Stimulated activated naive B cell treated with anti-CD40 and anti-IgM and Interleukin-4, amounts not matched to agents 10 μg/mL and 1 μg/mL and 100 μg/mL, for 72 hours (primary cell): ENCODE results near the gene CXCR6.
A peak's percentile ranks its signal among the peaks of the same experiment; 100 is the strongest.

ENCODE experiments used
- ATAC-seq, 2 donors: fragments of 150-1000 bp; cut with Tn5 transposase; replicated peaks; 2 replicates each; pipeline ENCODE4 v1.10.0; 2021; ENCODE audit warnings: moderate library complexity in 1 of 2
- DNase-seq: peaks from one replicate; pipeline ENCODE4 v3.0.0; 2021
- H3K27ac Mint-ChIP-seq: one replicate; pipeline ENCODE4 v1.8.0; 2022; ENCODE audit warnings: mild to moderate bottlenecking, mixed read lengths
- H3K27me3 Mint-ChIP-seq, 2 donors: one replicate each; pipeline ENCODE4 v1.8.0; 2022; ENCODE audit warnings: mixed read lengths in 2 of 2
- H3K36me3 Mint-ChIP-seq, 2 donors: one replicate each; pipeline ENCODE4 v1.8.0; 2022; ENCODE audit warnings: mixed read lengths in 2 of 2, mild to moderate bottlenecking in 1 of 2
- H3K4me1 Mint-ChIP-seq, 2 donors: one replicate each; pipeline ENCODE4 v1.8.0; 2022; ENCODE audit warnings: mixed read lengths in 2 of 2, mild to moderate bottlenecking in 1 of 2
- H3K4me3 Mint-ChIP-seq, 2 donors: one replicate each; pipeline ENCODE4 v1.8.0; 2022; ENCODE audit warnings: mild to moderate bottlenecking in 2 of 2, mixed read lengths in 2 of 2, moderate library complexity in 1 of 2
- H3K9me3 Mint-ChIP-seq, 2 donors: one replicate each; pipeline ENCODE4 v1.8.0; 2022; ENCODE audit warnings: mixed read lengths in 2 of 2, mild to moderate bottlenecking in 1 of 2

Gene CXCR6

DNA sequence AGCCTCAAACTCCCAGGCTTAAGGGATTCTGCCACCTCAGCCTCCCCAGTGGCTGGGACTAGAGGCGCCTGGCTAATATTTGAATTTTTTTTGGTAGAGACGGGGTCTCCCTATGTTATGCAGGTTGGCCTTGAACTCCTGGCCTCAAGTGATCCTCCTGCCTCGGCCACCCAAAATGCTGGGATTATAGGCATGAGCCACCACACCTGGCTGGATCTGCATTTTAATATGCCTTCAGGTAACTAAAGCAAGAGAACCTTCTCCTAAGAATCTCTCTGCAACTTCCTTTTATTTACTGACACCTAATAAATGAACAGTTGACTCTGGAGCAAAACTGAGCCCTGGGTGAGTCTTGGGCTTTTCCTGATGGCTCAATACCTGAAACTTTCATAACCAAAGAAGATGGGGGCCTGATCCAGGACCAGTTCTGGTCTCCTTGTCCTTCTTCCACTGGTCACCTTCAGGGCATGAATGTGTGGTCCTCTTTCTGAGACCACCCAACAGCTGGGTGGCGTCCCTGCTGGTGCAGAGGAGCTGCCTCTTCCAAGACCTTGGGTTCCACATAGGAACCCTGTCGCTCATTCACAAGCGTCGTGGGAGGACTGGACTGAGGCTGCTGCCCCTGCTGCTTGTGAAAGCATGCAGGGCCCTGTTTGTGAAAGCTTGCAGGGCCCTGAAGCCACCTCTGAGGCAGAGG lies 28.8 kb upstream of the CXCR6 start:
- Mint-ChIP-seq H3K27ac (no peak overlapping the region), H3K27me3 (no peaks in the 10 kb centered on the region), H3K36me3 (peaks cover 15 to 21% of the 10 kb centered on the region in 2 donors), H3K9me3 (no peaks in the 10 kb centered on the region), H3K4me3 (no peak overlapping the region), H3K4me1 (peaks cover 28 to 35% of the 10 kb centered on the region in 2 donors)
- DNase-seq = no peak
- ATAC-seq = no peak

DNA sequence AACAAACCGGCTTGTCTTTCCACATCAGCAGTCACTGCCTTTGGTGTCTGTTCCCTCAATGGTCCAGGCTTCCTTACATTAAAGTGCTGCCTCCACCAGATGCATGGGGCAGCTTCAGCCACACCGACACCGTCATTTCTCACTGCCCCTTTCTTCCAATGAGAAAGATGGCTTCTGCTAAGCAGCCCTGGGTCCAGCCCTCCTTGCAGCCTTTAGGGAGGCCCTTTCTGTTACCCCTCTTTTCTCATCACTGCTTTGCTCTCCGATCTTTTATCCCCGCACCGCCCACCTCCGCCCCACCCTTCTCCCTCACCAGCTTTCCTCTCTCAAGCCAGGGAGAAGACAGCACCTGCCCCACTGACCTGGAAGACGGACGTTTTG lies 28.2 kb upstream of the CXCR6 start:
- DNase-seq = no peak
- Mint-ChIP-seq H3K27me3 (no peaks in the 10 kb centered on the region), H3K36me3 (peaks cover 12 to 20% of the 10 kb centered on the region in 2 donors), H3K27ac (no peak overlapping the region), H3K9me3 (no peaks in the 10 kb centered on the region), H3K4me1 (peaks cover 23 to 30% of the 10 kb centered on the region in 2 donors), H3K4me3 (no peak overlapping the region)
- no peak for ATAC-seq

DNA sequence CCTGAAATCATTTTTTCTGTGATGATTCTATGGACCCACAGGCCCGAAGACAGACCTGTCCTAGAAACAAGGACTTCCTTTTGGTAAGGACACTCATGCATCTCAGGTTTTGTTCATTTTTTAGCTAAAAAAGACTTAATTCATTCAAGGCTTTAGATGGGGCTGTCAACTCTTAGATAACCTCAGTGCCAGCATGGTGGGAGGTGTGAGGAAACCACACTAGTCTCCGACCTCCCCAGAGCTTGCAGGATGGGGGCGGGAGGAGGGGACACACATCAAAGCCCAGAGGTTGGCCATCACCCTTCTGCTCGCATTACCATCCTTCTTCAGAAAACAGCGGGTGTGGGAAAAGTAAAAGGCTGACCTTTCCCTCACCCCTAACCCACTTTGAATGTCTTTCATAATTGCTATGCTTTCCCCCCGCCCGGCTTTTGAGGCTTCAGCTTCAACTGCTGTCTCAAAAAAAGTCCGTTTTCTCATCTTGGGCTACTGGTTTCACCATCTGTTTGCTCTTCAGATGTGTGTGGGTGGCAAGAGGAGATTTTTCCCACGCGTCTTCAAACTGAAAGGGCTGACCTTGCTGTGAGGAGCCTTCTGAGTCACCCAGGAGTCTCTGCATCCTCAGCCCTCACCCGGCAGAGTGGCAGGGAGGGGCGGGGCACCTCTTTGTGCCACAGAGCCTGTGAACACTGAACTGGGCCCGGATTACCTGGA lies 27.6 kb upstream of the CXCR6 start:
- ATAC-seq (peak; percentile 95), DNase-seq (peak; percentile 79)
- Mint-ChIP-seq H3K4me1 (peaks cover 19 to 25% of the 10 kb centered on the region in 2 donors), H3K27ac (peak overlapping the region; percentile 57), H3K36me3 (peaks cover 11 to 22% of the 10 kb centered on the region in 2 donors), H3K4me3 (peak overlapping the region; percentile 37 to 44), H3K27me3 (no peaks in the 10 kb centered on the region), H3K9me3 (no peaks in the 10 kb centered on the region)

DNA sequence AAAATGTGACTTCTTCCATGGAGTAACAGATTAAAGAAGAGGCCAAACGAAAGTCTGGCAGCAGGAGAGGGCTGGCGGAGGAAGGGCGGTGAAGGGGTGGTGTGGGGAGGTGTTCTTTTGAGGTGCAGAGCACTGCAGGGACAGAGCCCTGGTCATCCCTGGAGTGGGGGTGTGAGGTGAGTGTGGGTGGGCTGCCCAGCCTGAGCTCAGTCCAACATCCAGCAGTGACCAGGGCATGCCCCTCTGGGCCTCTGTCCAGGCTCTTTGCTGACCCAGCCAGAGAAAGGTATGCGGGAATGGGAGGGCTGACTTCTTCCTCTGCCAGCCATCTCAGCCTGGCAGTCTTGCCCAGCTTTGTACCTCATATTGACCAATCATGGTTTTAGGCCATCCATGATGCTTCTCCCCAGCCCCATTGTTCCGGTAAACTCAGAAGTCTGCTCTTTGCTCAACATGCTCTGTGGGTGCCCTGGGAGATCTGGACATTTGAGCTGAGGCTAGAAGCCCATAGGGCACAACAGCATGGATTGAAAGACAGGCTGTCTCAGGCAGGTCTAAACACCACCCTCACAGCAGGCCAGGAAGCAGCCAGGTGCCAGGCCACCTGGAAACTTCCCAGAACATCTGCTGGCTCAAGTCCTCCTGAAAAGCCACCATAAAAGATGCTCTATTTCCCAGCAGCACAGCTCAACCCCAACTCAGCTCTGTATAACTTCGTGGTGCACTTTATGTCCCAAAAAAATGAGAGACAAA lies 25.9 kb upstream of the CXCR6 start:
- no peak overlapping the region for H3K4me3 Mint-ChIP-seq
- H3K36me3 Mint-ChIP-seq = peaks cover 21 to 37% of the 10 kb centered on the region in 2 donors
- no peaks in the 10 kb centered on the region for H3K9me3 Mint-ChIP-seq
- DNase-seq = no peak
- no peak overlapping the region for H3K27ac Mint-ChIP-seq
- ATAC-seq = no peak
- no peaks in the 10 kb centered on the region for H3K27me3 Mint-ChIP-seq
- H3K4me1 Mint-ChIP-seq = peaks cover 19 to 25% of the 10 kb centered on the region in 2 donors

DNA sequence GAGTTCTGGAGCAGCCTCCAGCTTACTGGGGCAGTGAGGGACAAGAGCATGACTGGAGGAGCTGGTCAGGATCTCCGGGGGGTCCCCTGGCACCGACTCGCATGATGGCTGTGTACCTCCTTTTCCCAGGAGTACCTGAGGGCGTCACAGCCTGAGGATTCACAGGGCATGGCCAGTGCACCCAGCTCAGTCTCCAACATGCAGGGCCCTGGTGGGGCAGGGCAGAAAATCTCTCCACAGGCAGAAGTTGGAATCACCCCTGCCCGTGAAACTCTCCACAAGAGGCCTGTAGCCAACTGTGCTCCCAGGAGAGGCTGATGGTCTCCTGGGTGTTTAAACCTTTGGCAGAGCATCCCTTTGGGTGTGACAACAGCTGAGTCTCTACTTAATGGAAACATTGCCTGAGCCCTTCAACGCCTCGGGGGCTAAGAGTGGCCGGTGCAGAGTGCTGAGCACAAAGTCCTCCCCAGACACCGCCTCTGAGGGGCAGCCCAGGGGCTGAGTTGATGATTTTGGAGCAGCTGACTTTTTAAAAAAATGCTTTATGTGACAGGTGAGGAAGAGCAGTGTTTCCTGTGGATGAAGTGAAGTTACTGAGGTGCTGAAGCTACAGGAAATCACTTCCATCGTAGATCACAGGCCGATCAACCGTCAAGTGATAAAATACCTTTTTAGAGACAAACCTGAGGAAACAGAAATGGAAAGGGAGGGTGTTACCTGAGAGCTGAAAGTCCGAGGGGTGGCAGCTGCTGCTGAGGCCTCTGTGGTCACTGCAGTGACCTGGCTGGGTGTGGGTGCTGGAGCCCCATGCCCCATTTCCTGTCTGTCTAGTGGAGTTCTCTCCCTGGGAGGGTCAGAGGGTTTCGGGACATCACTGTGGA lies 21.9 kb upstream of the CXCR6 start:
- DNase-seq = no peak
- no peaks in the 10 kb centered on the region for H3K27me3 Mint-ChIP-seq
- no peak overlapping the region for H3K4me3 Mint-ChIP-seq
- peaks cover 4 to 6% of the 10 kb centered on the region in 2 donors for H3K4me1 Mint-ChIP-seq
- no peaks in the 10 kb centered on the region for H3K9me3 Mint-ChIP-seq
- H3K27ac Mint-ChIP-seq = no peak overlapping the region
- peaks cover 43 to 61% of the 10 kb centered on the region in 2 donors for H3K36me3 Mint-ChIP-seq
- no peak for ATAC-seq

DNA sequence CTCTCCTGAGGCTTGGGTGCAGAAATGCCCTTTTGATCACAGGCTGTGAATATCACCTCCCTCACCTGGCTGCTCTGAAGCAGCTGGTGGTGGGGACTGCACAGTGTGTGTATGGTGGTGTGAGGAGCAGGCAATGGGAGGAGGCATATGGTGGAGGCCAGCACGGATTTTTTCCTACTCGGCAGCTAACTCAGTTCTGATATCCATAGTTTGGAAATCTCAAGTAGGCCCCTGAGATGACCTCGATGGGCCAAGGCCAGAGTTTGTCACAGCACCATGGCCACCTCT lies 21.3 kb upstream of the CXCR6 start:
- Mint-ChIP-seq H3K4me3 (no peak overlapping the region), H3K27ac (no peak overlapping the region), H3K4me1 (peaks cover 2 to 5% of the 10 kb centered on the region in 2 donors), H3K27me3 (no peaks in the 10 kb centered on the region), H3K36me3 (peaks cover 44 to 62% of the 10 kb centered on the region in 2 donors), H3K9me3 (no peaks in the 10 kb centered on the region)
- ATAC-seq (no peak), DNase-seq (no peak)

DNA sequence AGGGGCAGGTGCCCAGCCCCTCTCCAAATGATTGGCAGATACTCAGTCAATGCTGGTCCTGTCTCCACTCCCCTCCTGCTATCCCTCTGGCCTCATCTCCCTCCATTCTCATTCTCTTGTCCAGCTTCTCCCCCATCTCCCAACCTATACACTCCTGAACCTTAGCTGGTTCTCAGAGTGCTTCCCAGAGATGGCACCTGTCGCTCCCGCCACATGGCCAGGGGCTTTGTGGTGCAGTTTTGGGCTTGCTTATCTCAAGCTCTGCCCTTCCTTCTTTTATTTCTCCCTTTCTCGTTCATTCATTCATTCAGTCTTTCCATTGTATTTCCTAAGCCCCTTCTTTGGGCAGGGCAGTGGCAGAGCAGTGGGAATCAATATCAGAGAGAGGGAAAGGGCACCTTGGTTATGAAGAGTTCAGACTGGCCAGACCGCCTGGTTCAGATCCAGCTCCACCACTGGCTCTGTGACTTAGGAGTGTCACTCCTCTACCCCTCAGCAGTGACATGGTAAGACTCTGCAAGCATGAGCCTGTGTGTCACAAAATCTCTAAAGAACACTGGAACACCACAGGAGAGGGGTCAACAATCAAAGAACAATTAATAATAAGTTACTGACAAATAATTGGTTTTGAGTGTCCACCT lies 20.2 kb upstream of the CXCR6 start:
- H3K36me3 Mint-ChIP-seq = peaks cover 40 to 60% of the 10 kb centered on the region in 2 donors

DNA sequence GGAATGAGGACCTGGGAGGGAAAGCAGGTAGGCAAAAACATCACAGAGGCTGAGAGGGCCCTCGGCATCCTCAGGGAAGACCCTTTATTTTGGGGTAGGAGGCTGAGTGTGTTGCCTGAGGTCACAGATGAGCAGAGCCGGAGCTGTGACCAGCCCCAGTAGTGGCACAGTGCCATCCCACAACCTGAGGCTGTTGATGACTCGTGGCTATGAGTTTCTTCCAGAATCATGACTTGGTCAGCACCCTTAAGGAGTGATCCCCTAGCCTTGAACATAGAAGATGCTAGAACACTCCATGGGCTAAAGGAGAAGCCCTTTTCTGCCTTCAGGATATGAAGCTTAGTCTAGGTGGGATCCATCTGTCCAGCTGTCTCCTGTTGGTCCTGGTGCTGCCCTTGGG lies 19.5 kb upstream of the CXCR6 start:
- peaks cover under 1 to 2% of the 10 kb centered on the region in 2 donors for H3K4me1 Mint-ChIP-seq
- no peak for DNase-seq
- no peak overlapping the region for H3K4me3 Mint-ChIP-seq
- H3K9me3 Mint-ChIP-seq = no peaks in the 10 kb centered on the region
- peaks cover 40 to 61% of the 10 kb centered on the region in 2 donors for H3K36me3 Mint-ChIP-seq
- H3K27me3 Mint-ChIP-seq = no peaks in the 10 kb centered on the region
- no peak overlapping the region for H3K27ac Mint-ChIP-seq
- no peak for ATAC-seq

More for the DNA sequence above, 20.2 kb upstream of the CXCR6 start:
- ATAC-seq (no peak), DNase-seq (no peak)
- no peaks in the 10 kb centered on the region for H3K27me3 Mint-ChIP-seq
- H3K4me3 Mint-ChIP-seq = no peak overlapping the region
- H3K4me1 Mint-ChIP-seq = peaks cover 2 to 5% of the 10 kb centered on the region in 2 donors
- H3K27ac Mint-ChIP-seq = peak overlapping the region; percentile 70
- no peaks in the 10 kb centered on the region for H3K9me3 Mint-ChIP-seq

DNA sequence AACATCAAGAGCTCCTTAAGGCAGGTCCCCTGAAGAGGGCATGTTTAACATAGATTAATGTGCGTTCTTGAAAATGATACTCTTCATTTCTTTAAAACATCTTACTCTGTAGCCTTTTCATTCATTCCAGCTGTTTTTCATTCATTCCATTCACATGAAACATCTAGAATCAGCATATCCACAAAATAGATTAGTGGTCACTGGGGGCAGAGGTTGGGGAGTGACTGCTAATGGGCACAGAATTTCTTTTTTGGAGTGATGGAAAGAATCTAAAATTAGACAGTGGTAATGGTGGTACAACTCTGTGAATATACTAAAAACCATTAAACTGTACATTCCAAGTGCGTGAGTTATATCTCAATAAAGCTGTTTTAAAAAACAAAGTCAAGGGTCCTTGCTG lies 15.4 kb upstream of the CXCR6 start:
- H3K36me3 Mint-ChIP-seq = peaks cover 49 to 64% of the 10 kb centered on the region in 2 donors
- ATAC-seq (no peak), DNase-seq (no peak)
- no peaks in the 10 kb centered on the region for H3K9me3 Mint-ChIP-seq
- no peaks in the 10 kb centered on the region for H3K27me3 Mint-ChIP-seq
- H3K4me1 Mint-ChIP-seq = peaks cover 0 to 2% of the 10 kb centered on the region in 2 donors
- H3K27ac Mint-ChIP-seq = no peak overlapping the region
- no peak overlapping the region for H3K4me3 Mint-ChIP-seq

DNA sequence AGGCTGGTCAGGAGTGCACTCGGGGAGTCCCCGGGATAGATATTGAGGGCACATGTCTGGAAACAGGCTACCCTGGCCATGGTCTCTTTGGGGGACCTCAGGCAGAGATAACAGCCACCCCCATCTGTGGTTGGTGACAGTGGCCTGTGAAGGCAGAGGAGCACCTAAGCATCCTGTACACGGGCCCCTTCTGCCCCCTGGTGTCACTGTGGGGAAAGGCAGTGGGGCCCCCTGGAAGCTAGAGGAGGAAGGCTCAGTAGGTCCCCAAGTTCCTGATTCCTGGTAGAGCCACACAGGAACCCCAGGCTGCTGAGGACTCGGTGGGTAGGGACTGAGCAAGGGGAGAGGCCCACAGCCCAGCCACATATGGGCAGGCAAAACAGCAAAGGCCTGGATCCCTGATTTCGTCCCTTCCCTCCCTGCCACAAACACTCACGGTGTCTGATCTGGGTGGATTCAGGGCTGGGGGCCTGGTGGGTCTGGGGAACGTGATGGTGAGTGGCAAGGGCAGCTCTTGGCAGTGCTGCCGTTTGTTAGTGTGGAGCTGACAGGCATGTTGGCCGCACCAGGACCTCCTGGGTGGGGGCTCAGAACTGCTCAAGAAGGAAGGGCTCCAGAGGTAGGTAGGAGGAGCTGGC lies 14.1 kb upstream of the CXCR6 start:
- no peaks in the 10 kb centered on the region for H3K27me3 Mint-ChIP-seq
- no peak overlapping the region for H3K4me3 Mint-ChIP-seq
- H3K9me3 Mint-ChIP-seq = no peaks in the 10 kb centered on the region
- DNase-seq = peak; percentile 64
- H3K4me1 Mint-ChIP-seq = peaks cover 0 to 5% of the 10 kb centered on the region in 2 donors
- H3K36me3 Mint-ChIP-seq = peaks cover 42 to 67% of the 10 kb centered on the region in 2 donors
- ATAC-seq = peak; percentile 96 to 97
- H3K27ac Mint-ChIP-seq = no peak overlapping the region

DNA sequence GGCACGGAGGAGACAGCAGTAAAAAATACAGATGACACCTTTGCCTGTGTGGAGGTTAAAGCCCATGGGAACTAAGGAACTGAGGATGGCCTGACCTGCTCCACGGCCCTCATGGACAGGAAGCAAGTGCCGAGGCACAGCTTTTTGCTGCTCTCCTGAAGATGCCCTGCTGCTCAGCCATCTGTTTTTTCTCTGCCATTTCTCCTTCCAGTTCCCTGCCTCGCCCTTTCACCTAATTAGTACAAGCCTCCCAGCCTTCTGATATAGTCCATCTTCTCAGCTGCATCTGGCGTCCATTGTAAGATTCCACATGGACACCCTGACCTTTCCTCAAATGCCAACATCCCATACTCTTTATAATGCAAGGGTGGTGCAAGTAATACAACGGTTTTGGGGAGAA lies 11.8 kb upstream of the CXCR6 start:
- Mint-ChIP-seq H3K4me3 (no peak overlapping the region), H3K4me1 (peaks cover 0 to 5% of the 10 kb centered on the region in 2 donors), H3K27ac (no peak overlapping the region), H3K27me3 (no peaks in the 10 kb centered on the region), H3K36me3 (peaks cover 39 to 66% of the 10 kb centered on the region in 2 donors), H3K9me3 (no peaks in the 10 kb centered on the region)
- DNase-seq = no peak
- no peak for ATAC-seq

DNA sequence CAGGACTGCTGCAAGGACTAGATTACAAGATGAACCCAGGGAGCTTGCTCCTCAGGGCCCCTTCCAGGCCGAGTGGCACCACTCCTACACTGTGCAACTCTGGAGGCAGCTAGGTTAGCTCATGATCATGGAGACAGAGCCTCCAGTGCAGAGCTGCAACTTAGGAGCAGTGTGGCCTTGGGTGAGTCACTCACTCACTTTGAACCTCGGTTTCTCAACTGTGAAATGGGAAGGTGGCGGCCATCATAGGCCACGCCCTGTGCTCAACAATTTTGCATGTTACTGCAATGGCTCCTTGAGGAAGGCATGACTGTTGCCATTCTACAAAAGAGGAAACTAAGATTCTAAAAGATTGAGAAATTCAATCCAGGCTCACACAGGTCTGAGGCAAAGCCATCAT lies 11.2 kb upstream of the CXCR6 start:
- Mint-ChIP-seq H3K27me3 (no peaks in the 10 kb centered on the region), H3K36me3 (peaks cover 41 to 65% of the 10 kb centered on the region in 2 donors), H3K9me3 (no peaks in the 10 kb centered on the region), H3K27ac (no peak overlapping the region), H3K4me1 (peaks cover 0 to 5% of the 10 kb centered on the region in 2 donors), H3K4me3 (no peak overlapping the region)
- ATAC-seq (no peak), DNase-seq (no peak)

DNA sequence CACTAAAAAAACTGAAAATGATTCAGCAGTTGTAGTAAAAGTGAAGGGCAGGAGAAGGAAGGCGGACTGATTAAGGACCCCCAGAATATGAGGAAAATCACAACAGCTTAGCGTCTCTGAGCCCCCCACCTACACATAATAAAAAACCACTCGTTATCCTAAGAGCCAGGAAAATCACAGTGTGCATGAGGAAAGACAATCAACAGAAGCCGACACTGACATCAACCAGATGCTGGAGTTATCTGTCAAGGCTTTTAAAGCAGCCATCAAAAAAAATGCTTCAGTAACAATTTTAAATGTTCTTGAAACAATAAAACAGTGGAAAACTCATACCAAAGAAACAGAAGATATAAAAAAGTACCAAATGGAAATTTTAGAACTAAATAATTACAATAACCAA lies 9.7 kb upstream of the CXCR6 start:
- Mint-ChIP-seq H3K4me3 (no peak overlapping the region), H3K27me3 (no peaks in the 10 kb centered on the region), H3K4me1 (peaks cover 0 to 5% of the 10 kb centered on the region in 2 donors), H3K9me3 (no peaks in the 10 kb centered on the region), H3K36me3 (peaks cover 48 to 71% of the 10 kb centered on the region in 2 donors), H3K27ac (no peak overlapping the region)
- DNase-seq (no peak), ATAC-seq (no peak)
